Measurements from ENCODE around the gene OGFOD1. TPM values are rescaled to one million over a fixed set of nuclear protein-coding genes. Genes with fewer than 3 reads are reported as not detected.
A peak's percentile ranks its signal among the peaks of the same experiment; 100 is the strongest.

The OGFOD1 gene
- total and polyA plus RNA-seq, 9 of the 15 experiments (the other 6 are each of a cell fraction or from before 2014, with no cell fraction given) = 60.4 to 134 (median 85.8) TPM

DNA sequence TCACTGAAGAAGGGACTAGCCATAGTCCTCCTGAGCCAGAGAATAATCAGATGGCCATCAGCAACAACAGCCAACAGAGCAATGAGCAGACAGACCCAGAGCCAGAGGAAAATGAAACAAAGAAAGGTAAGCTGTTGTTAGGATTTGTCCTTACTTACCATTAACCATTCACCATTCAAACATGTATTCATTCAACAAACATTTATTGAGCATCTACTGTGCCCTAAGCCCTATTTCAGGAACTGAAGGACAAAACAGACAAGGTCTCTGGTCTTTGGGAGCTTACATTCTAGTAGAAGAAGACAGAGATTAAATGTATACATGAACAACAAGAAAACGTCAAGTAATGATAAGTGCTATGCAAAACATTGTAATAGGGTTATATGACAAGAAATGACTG is 19.3 kb downstream of the OGFOD1 start:
- H3K27me3 ChIP-seq (ENCODE audit: control insufficient read depth in 2 of 2, insufficient read depth in 2 of 2, low read length in 2 of 2) = no peaks in the 10 kb centered on the region
- H3K4me3 ChIP-seq = no peak overlapping the region
- H3K9me1 ChIP-seq (ENCODE audit: control insufficient read depth, insufficient read depth, low read length) = no peaks in the 10 kb centered on the region
- no peak for DNase-seq (ENCODE audit: extremely low read depth in 1 of 4, low spot score in 3 of 4)
- ChIA-PET CTCF (ENCODE audit: low intra/inter-chr PET ratio) (no interaction called here), POLR2A (interaction anchor here (1.3 to 2.0 kb wide), 5 partner anchors 9 to 45 kb away, joined by 3 to 7 read pairs (median 3); no protein-coding TSS in a partner anchor)
- no peak for FAIRE-seq
- H3K4me2 ChIP-seq (ENCODE audit: insufficient read depth, low read length) = no peak overlapping the region
- in situ Hi-C loops (cut with MboI) = no loop called here
- no peaks in the 10 kb centered on the region for H3K4me1 ChIP-seq (replicated peaks in 1 of 2; ENCODE audit: control insufficient read depth in 2 of 2, insufficient read depth in 2 of 2, low read length in 2 of 2)
- TF ChIP-seq EGR1 (conservative IDR thresholded peaks at IDR 0.05) (no peak), FUS (optimal IDR thresholded peaks at IDR 0.05; ENCODE audit: low read depth, low read length) (no peak), STAG1 (CRISPR knock-in tag; IDR thresholded peaks at IDR 0.05; ENCODE audit: borderline replicate concordance) (no peak), ZC3H11A (IDR thresholded peaks at IDR 0.05; ENCODE audit: low read depth, low read length) (no peak), RBM25 (IDR thresholded peaks at IDR 0.05; ENCODE audit: low read depth, low read length, severe bottlenecking) (peak; percentile 70), ARID1B (IDR thresholded peaks at IDR 0.05) (no peak), ZNF3 (CRISPR knock-in tag; IDR thresholded peaks at IDR 0.05) (peak; percentile 96), ZNF263 (CRISPR knock-in tag; IDR thresholded peaks at IDR 0.05; ENCODE audit: borderline replicate concordance) (no peak), SRF (CRISPR knock-in tag; IDR thresholded peaks at IDR 0.05) (no peak), ZFPM2 (CRISPR knock-in tag; IDR thresholded peaks at IDR 0.05) (no peak), ZNF146 (CRISPR knock-in tag; IDR thresholded peaks at IDR 0.05; ENCODE audit: unreplicated experiment) (no peak), ZNF695 (CRISPR knock-in tag; IDR thresholded peaks at IDR 0.05) (no peak), ZNF699 (CRISPR knock-in tag; IDR thresholded peaks at IDR 0.05; ENCODE audit: insufficient replicate concordance) (no peak)
- TF ChIP-seq, protein P1, sequence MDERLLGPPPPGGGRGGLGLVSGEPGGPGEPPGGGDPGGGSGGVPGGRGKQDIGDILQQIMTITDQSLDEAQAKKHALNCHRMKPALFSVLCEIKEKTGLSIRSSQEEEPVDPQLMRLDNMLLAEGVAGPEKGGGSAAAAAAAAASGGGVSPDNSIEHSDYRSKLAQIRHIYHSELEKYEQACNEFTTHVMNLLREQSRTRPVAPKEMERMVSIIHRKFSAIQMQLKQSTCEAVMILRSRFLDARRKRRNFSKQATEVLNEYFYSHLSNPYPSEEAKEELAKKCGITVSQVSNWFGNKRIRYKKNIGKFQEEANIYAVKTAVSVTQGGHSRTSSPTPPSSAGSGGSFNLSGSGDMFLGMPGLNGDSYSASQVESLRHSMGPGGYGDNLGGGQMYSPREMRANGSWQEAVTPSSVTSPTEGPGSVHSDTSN (CRISPR knock-in tag; IDR thresholded peaks at IDR 0.05; ENCODE audit: low read depth) = no peak
- TF ChIP-seq, protein P1 (tag; conservative IDR thresholded peaks at IDR 0.05; ENCODE audit: low read depth) = no peak
- TF ChIP-seq, protein P2, sequence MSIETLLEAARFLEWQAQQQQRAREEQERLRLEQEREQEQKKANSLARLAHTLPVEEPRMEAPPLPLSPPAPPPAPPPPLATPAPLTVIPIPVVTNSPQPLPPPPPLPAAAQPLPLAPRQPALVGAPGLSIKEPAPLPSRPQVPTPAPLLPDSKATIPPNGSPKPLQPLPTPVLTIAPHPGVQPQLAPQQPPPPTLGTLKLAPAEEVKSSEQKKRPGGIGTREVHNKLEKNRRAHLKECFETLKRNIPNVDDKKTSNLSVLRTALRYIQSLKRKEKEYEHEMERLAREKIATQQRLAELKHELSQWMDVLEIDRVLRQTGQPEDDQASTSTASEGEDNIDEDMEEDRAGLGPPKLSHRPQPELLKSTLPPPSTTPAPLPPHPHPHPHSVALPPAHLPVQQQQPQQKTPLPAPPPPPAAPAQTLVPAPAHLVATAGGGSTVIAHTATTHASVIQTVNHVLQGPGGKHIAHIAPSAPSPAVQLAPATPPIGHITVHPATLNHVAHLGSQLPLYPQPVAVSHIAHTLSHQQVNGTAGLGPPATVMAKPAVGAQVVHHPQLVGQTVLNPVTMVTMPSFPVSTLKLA (conservative IDR thresholded peaks at IDR 0.05) = no peak
- no peaks in the 10 kb centered on the region for H3K79me2 ChIP-seq (ENCODE audit: control insufficient read depth, insufficient read depth, low read length)
- no peak for ATAC-seq
- no peak overlapping the region for H3K9ac ChIP-seq (ENCODE audit: insufficient read depth in 1 of 2, low read depth in 2 of 2, low read length in 2 of 2)
- BruUV-seq (replicated peaks) = TSS peak; percentile 17
- H3K9me3 ChIP-seq (replicated peaks; ENCODE audit: control insufficient read depth, insufficient read depth, low read depth, low read length) = no peaks in the 10 kb centered on the region
- no peaks in the 10 kb centered on the region for H4K20me1 ChIP-seq (replicated peaks; ENCODE audit: control insufficient read depth, insufficient read depth, low read length)
- no peak overlapping the region for H3K27ac ChIP-seq (ENCODE audit: extremely low read depth, low read depth, low read length)
- peaks cover 97% of the 10 kb centered on the region for H3K36me3 ChIP-seq (ENCODE audit: control insufficient read depth, insufficient read depth, low read length)
- intact Hi-C loops (cut with micrococcal nuclease) = no loop called here
- H2AFZ ChIP-seq (ENCODE audit: low read depth, low read length) = no peak overlapping the region
- WGBS (ENCODE audit: insufficient coverage, low coverage, missing lambda C conversion rate) = 50% methylated on average over 1 of the region's 1 CpG
